GM19035 (cell line): Measurements from ENCODE around the gene C5orf58.

Source experiments
- ATAC-seq: cut with Tn5 transposase; IDR thresholded peaks from one replicate; pipeline ENCODE4 v1.9.1; 2021; ENCODE audit not compliant: unreplicated experiment

C5orf58 gene

DNA sequence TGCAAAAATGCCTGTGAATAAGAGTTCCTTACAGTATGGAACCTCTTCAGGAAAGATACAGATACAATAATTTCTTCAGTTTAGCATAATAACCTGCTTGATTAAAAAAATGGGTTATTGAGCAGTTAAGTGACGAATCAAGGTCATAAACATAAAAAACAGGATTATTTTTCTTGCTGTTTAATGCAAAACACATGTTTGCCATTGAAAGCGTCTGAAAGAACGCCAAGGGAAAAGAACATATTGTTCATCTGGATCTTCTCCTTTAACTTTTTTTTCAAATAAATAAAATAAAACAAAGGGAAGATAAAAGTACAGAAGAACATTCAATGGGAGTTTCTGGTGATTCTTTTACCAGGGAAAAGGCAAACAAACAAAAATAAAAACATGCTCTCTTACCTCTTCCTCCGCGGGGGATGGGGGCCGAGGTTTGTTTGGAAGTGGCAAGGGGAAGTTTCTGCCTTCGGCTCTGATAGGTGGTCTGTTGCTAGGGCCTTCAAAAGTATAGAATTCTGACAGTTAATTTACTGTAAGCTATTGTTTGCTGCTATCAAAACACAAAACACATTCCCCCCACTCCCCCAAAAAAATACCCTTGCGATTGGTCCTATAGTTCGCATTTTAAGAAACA is 20.1 kb downstream of the C5orf58 start:
- ATAC-seq = no peak

DNA sequence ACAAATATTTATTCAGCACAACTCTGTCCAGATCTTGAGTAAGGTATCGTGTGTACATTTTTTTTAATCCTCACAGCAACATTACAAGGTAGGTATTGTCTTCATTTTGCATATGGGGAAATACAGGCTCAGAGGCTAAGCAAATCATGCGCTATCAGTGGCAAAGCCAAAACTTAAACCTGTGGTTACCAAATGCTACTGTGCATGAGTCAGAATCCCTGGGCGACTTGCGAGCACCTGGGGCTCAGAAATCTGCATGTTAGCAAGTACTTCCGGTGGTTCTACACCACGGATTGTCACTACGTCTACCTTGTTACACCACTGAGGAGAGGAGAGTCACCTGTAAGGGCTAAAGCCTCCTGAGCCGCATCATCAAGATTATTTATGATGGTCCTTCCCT is 21.3 kb downstream of the C5orf58 start:
- peak; percentile 96 for ATAC-seq

DNA sequence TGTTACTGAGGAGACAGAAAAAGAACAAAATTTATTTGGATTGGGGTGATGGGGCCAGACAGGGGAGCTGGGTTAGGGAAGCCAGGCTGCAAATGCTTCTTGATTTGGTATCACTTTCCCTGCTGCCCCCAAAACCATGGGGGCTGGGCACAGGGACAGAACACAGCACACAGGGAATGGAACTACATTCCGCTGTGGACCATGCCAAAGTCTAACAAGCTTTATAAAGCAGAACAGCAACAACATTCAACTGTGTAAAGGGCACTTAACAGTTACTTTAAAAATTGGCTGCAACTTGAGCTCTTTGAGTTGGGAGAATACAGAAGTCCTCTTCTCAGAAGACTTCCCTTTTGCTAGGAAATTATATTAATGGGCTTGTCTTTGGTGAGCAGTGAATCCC is 23.8 kb downstream of the C5orf58 start:
- ATAC-seq = no peak

DNA sequence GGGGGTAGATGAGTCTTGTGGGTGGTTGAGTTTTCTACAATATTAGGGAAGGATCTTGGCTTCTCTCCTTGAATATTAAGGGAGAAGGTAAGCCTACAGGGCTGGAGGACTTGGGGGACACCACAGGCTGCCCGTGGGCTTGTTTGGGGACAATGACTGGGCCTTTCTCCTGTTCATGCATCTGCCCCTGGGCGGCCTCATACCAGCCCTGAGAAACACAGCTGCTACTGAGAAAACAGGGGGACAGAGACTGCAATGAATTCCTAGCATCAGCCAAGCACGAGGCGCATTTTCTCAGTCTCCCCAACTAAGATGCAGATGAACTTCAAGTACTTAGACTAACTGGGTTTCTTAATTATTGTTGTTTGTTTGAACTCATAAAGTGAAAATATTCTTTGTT is 24.6 kb downstream of the C5orf58 start:
- ATAC-seq = no peak

DNA sequence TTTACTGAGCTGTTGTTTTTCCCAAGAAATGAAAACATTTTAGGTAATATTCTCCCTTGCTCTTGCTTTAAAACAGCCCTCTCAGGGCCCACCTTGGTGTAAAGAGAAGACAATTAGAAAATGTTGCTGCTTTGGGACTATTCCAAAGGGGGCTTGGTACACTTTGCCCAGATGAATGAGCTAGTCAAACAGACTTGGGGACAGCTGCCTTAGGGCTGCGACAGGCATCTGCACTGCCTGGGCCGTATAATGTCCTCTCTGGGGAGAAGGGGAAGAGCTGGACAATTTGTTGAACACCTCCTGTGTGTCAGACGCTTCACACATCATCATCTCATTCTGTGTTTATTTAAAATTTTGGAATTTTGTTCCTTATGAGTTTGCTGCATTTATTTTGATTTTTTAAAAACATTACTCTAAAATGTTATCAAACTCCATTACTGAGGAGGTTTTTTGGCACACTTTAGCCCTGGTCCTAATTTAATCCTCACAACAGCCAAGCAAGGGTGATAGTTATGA is 28.8 kb downstream of the C5orf58 start:
- no peak for ATAC-seq

DNA sequence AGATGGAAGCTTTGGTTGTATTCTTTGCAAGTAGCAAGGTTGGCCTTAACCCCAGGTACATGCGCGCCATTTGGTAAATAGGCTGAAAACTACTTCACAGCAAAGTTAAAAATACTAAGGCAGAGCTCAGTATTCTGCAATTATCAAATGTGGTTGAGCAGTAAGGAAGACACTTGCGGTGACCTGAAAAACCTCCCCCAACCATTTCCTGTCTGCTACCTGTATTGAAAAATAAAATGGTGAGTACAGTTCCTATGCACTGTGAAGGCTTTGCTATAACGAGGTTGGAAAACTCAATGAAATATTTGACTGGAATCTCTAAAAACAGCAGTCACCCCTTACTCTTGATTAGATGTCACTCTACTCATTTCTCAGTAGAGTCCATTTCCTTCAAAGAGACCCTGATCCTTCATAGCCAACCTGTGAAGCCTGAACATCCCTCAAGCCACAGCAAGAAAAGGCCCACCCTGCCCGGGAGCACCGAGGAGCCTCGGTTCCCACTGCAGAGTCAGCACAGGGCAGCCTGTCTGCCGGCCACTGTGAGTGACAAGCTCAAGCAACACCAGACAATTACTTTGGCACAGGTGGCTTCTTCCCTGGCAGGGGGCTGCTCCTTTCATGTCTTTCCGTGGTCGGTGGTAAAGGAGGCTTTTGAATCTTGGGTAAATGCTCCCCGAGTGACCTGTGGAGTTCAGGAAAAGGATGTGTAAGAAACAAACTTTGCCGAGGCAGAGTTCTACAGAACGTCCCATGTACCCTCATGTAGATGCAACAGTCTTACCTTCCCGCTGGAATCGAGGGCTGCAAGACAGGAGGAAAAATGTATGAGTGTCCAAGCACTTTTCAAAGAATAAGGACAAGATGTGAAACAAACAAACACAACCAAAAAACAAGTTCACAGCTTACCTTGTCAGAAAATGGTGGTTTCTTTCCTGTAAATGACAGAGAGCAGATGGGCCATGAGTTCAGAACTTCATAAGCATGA is 29.6 kb downstream of the C5orf58 start:
- no peak for ATAC-seq

DNA sequence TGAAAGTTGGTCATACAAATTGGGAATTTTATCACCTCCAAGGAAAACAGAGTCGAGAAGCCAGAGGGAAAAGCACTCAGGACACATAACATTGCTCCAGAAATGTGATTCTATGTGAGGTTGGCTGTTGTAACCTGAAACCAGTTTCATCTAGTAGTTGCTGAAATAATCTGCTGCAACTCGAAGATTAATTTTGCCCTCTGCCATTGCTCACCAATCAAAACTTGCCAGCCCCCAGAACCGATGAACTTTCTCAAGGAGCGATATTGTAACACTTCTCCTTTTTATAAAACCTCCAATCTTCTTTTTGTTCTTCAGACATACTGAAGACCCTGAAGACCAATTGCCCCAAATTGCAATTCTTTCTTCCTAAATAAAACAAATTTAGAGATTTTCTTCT is 31.1 kb downstream of the C5orf58 start:
- ATAC-seq = no peak

DNA sequence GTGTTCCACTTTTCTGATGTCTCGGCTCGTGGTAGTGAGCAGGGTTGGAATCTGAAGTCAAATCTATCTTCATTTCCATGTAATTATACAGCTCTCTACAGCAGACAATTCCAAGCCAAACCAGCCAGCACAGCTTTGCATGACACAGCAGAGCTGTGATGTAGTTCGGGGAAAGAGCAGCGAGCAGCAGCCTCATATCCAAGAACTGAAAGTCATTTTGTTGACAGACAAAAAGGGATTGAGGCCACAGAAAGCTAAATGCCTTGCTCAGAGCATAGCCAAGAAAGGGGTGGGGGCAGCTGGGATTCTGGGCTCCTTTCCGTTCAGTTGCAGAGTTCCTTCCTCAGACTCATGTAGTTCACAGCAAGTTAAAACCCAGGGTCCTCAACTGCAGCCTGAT is 32.7 kb downstream of the C5orf58 start:
- no peak for ATAC-seq

DNA sequence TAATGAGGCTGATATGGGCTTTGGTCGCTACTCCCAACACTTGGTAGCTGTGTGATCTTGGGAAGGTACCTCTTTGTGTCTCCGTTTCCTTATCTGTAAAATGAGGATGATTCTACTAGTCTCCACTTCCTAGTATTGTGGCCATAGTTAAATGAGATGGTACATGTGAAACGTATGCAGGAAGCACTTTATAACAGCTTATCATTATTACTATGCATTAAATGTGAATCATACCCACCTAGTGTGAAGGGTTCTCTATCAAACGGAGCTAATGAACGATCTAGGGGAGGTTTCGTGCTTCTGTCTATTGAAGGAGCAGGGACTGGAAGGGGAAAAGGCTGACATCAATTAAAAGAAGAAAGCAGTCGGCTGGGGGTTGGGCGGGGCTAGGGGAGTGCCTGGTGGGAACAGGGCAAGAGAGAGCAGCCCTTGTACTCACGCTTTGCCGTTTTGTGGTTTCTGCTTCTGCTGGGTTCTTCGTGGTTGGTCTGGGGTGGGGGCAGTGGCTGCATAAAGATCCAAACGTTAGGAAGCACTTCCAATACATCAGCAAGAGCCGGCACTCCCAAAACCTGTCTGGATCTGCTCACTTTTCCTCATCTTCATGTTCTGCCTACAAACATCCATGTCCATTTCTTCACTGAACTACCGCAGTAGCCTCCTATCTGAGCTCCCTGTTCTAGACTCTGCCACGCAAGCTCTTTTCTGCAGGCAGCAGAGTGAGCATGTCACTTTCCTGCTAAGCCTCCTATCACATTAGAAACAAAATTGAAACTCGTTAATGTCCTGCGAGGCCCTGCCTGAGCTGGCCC is 34.0 kb downstream of the C5orf58 start:
- no peak for ATAC-seq

DNA sequence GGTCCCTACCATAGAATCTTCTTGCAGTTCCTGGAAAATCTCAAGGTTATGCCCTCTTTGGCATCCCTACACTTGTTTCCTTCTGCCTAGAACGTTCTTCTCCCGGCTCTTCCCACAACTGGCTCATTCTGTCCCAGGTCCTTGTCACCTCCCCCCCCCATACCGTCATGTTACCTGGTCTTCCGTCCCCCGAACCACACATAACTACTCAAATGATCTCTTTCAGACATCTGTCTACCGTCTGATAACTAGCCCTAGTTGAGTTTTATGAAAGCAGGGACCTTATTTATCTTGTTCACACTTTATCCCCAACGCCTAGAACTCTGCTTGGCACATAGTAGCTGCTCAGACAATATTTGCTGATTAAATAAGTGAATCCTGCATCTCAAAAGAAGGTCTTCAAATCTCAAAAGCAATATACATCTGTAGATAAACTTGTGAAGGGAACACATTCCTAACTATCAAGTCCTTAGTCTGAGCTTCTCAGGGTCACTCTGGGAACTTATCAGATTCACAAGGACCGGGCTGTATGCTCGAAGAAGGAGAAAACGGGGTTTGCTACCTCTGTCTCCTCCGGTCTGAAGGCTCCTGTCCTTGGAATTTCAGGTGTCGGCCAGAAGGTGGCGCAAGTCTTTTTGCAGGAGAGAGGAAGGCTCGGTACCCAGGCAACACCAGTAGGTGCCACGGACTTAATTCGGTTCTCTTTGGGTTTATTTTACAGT is 34.8 kb downstream of the C5orf58 start:
- peak; percentile 80 for ATAC-seq

DNA sequence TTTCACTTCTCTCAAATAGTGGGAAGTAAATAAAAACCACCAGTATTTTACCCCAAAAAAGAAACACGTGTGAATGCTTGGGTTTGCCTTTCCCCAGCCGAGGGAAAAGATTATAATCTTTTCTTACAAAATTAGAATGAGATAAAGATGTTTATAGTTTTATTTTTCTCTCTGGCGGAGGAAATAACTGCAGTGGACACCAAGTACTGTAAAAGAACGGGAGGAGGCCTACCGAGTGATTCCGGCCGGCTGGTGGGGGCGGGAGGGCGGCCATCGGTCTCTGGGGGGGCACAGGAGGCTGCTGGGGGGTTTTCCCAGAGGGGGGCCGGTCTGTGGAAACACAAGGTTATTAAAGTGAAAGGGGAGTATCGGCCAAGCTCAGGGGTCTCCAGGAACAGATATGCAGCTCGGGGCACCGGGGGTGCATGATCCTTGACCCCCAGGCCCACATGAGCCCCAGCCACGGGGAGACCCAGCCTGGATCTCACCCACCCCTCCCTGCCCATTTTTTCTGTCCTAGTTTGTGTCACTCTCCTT is 35.4 kb downstream of the C5orf58 start:
- ATAC-seq = no peak

DNA sequence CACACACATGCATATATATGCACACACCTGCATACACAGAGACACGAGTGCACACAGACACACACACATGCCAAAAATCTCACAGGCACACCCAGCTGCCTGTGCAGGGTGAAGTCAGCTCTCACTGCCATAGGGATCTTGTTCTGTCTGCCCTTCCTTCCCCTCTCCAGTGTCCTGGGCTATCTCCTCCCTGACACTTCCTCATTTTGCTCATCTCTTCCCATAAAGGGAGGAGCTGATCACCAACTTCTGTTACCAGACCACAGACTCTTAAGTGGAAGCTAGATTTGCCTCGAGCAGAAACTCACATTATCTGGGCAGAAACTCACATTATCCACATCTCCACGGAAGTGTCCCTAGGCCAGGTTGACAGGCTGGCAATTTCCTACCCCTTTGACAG is 36.1 kb downstream of the C5orf58 start:
- ATAC-seq = no peak

DNA sequence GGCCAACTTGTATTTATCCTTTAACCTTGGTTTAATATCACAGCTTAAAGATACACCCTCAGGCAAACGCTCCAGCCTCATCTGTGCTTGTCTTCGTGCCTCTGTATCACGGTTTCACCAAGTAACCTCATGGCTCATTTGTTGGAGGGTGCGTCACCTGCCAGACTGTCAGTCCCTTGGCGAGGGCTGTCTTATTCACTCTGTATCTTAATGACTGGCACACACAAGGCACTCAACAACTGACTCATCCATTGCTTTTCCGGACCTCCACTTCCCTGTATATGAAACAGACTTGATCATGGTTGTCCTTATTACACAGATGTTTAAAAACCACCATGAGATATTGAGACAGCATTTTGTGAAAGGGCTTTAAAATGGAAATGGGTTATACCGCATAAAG is 36.8 kb downstream of the C5orf58 start:
- ATAC-seq = no peak

DNA sequence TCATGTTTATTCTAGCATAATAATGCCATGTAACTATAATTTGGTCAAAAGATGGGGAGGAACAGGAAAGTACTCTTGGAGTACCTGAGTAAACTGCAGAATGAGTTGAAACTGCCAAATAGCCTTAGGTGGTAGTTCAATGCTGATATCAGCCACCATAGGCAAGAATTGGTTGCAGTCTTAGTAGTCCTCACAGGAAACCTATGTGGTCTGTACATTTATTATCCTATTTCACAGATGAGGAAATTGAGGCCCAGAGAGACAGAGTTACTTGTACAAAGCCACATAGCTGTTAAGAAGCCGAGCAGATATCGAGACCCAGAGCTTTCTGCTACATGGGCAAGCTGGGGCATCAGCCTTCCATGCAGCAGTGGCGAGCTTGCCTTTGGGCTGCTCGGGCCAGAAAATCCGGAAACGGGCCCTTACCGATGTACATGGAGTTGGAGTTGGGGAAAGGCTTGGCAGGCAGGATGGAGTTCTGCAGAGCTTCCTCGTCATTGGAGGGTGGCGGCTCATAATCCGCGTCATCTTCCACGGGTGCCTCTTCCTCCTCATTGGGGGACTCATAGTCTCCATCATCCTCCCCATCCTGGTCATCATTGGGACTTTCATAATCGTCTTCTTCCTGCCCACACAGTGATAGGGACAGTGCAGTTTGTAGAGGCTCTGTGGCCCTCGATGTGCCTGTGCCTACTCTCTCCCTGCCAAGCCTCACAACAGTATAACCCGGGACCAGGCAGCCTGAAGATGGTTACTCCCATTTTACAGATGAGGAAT is 37.7 kb downstream of the C5orf58 start:
- ATAC-seq = no peak

DNA sequence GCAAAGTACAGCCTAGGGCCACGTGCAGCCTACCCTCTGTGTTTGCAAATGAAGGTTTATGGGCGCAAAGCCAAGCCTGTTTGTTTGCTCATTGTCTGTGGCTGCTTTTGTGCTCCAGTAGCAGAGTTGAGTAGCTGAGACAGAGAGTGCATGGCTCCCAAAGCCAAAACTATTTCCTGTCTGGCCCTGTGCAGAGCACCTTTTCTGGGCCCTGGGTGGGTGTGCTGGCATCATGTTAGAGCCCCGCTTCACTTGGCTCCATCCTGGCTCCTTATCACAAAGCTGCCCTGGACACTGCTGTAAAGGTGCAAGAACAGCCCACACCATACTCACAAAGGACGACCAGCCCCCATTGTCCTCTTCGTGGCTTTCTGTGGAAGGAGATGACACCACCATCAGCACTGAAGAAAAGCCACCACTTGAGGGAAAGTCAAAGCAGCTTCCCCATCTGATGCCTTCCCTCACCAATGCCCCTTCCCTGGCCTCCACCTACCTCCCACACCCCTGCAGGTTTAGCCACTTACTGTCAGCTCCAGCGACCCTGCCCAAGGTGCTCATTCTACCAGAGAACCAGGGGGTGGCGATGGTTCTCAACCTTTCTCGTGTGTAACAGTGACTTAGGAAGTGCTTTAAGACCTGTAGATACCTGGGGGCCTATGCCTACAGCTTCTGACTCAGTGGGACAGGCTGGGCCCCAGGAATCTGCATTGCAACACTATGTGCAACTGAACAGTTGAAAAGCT is 41.4 kb downstream of the C5orf58 start:
- no peak for ATAC-seq

DNA sequence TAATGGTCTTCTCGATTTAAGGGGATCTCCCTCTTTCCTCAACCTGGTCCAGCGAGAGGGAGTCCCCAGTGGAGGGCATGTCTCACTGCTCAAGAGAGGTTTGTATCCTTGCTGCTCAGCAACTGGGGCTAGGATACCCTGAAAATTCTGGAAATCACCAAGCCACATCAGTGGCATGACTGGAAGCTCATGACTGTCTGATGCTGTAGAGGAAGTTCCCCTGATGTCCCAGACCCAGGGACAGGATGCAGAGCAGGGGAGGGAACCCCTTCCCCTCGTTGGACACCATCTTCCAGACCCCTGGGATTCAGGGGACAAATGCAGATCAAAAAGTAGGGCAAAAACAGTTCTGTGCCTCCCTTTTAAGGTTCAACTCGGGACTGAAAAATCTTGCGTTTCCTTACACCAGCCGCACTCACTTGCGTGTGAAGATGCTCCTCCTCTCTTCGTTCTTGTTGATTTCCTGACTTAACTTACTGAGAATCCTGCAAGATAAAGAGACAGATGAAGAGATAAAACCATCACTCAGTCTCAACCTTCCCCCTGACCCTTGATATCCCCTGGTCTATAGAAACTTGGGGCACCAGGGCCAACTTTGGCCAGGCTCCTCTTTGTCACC is 42.7 kb downstream of the C5orf58 start:
- ATAC-seq = no peak

DNA sequence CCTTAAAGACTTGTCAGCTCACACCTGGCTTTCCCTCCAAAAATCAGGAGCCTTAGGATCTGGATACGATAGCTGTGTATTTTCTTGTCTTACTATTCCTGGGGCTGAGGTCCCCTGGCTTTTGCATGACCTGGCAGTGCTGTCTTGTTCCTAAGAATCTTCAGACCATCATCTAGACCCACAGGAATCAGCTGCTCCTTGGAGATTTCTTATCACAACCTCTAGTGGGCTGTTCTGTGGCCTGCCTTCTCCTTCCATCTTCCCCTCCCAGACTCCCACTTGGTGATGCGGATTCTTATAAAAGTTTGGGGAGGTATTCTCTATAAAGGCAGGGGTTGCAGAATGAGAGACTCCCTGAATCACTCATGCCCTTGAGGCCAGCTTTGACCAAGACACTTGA is 43.4 kb downstream of the C5orf58 start:
- ATAC-seq = no peak

DNA sequence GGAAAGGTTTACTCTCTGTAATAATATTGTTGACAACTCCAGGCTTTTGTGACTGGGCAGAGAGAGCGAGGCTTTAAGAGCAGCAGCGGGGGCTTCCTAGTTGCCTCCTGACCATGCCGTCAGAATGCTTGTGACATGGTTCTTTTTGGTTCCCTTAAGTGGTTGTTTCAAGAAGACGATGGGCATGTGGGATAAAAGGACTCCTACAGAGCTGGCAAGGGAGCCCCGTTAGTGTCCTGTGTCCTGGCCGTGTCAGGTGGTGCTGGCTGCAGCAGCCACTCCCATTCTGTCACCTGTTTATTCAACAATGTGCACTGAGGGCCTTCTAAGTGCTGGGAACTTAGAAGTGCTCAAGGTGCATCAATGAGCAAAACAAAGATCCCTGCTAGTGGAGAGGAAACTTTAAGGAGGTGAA is 45.1 kb downstream of the C5orf58 start:
- no peak for ATAC-seq
